ENCODE results near the gene CAST.

DNA sequence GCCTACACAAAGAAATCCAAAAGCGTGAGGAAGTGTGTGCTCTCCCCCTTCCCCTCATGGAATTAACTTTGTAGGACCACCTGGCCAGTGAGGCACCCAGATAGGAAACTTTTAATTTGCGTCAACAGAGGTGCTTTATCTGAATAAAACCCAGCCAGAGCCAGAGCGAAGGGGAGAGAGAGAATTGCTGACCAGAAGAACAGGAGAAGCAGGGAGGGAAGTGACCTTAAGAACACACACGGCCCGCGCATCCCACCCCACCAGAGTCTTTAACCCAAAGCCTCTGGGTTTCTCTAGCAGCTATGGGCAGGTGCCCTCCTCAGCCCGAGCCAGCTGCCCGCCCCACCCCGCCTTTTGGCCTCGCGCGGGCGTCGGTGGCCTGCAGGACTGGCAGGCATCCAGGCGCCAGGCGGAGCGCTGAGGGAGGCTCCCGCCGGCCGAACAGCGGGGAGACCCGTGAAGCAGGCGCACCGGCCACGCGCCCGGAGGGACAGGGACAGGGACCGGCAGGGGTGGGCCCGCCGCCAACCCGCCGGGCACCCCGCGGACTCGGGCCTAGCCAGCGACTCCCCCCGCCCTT is 145.0 kb downstream of the CAST start:
- TF ChIP-seq GATA3 (IDR thresholded peaks at IDR 0.05; ENCODE audit: low read depth, low read length) (no peak), GATA2 (IDR thresholded peaks at IDR 0.05; ENCODE audit: low read depth, low read length) (no peak)

Data from SH-SY5Y (cell line).